HG03196 (cell line): ENCODE results near the gene HLF.
A peak's percentile ranks its signal among the peaks of the same experiment; 100 is the strongest.
"Not testable (repeated sequence)": the region's sequence is repeated elsewhere in the genome, so short reads cannot be mapped to it uniquely, and the experiment has no call there.

Source experiments
- ATAC-seq: cut with Tn5 transposase; IDR thresholded peaks from one replicate; pipeline ENCODE4 v1.9.1; 2021; ENCODE audit not compliant: unreplicated experiment

The HLF gene

DNA sequence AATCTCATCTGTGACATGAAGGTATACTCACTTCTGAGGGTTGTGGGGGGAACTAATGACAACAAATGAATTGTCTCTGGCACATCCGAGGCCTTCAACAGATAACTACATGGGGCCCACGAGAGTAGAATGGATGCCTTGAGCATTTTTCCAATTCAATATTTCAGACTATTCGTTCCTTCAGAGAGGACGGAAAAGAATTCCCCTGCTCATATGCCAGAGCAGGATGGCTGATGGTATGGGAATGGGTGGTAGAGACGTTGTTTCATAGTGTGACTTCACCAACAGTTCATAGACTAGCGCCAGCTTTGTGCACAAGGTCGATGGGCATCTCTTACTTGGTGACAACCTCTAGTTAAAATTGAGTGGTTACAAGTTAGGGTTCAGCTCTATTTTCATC is 61.3 kb downstream of the HLF start:
- ATAC-seq, result no peak

DNA sequence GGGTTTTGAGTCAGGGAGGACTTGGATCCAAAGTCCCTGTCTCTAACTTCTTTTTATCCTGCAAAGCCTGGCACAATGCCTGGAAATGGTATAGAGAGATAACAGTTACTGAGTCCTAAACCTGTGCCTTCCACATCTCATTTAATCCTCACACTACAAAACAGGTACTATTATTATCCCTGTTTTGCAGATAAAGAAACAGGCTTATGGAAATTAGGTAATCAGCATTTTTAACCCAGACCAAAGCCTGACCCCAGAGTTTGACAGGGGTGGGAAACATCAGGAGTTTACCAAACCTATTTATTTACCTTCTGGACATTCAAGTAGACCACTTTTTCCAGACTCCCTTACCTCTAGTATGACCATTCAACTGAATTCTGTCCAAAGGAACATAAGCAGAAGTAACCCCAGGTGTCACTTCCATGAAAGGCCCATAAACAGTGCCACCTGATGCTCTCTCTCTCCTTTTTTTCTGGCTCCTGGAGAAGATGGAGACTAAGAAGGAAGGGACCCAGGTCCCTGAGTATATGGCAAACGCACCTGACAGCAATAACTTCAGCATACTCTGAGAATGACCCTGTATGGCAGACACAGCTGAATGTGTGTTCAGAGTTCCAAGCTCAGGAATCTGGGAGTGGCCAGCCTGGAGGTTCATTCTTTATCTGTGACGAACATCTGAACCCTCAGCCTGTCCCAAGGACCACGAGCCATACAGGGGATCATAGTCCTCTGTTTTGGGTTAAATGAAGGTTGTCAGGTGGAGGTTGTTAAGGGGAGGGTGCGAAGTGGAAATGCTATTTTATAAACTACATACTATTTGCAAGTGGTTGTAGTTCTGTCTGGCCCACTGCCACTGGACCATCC is 62.7 kb downstream of the HLF start:
- ATAC-seq, result no peak

DNA sequence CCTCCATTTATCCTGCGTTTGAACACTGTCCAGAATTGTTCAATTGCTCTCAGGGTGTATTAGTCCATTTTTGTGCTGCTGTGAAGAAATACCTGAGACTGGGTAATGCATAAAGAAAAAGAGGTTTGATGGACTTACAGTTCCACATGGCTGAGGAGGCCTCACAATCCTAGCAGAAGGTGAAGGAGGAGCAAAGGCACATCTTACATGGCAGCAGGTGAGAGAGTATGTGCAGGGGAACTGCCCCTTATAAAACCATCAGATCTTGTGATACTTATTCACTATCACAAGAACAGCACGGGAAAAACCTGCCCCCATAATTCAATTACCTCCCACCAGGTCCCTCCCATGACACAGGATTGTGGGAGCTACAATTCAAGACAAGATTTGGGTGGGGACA is 63.8 kb downstream of the HLF start:
- not testable (repeated sequence) for ATAC-seq

DNA sequence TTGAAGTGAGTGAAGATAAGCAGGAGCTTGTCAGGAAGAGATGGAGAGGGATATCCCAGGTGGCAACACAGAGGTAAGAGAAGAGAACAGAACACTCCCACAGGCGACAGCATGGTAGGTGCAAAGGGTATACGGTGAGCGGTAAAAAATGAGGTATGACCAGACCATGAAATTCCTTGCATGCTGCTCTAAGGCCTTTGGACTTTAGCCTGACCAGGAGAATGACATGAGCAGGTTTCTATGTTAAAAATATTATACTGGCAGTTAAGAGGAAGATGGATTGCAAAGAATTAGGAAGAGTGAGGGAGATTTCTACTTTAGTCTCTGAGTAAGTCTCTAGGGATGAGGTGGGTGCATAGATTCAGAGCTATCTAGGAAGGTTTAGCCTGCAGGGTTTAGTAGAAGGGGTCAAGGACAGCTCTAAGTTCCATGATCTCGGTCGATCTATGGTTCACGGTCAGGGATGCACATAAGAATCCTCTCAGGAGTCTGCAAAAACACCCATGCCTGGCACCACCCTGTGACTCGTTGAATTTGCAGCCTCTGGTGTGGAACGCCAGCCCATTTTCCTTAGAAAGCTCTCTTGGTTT is 65.7 kb downstream of the HLF start:
- ATAC-seq, result no peak

DNA sequence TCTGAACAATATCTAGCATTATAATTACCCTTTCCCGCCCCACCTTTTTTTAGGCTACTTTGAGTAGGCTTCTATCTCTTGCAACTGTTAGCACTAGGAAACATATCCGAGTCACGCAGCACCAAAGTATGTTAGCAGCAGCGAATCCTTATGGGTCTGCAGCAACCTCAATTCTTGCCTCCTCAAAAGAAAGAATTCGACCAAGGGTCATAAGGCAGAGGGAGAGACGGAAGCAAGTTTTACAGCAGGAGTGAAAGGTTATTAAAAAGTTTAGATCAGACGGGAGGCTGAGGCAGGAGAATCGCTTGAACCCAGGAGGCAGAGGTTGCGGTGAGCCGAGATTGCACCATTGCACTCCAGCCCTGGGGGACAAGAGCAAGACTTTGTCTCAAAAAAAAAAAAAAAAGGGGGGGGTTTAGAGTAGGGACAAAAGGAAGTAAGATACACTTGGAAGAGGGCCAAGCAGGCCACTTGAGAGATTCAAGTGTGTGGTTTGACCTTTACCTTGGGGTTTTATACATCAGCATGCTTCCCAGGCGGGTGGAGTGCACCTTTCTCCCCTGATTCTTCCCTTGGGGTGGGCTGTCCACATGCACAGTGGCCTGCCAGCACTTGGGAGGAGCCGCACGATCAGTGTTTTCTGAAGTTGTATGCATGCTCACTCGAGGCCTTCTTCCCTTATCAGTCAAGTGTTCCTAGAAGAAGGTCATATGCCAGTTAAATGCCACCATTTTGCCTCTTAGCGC is 67.7 kb downstream of the HLF start:
- ATAC-seq, result no peak

DNA sequence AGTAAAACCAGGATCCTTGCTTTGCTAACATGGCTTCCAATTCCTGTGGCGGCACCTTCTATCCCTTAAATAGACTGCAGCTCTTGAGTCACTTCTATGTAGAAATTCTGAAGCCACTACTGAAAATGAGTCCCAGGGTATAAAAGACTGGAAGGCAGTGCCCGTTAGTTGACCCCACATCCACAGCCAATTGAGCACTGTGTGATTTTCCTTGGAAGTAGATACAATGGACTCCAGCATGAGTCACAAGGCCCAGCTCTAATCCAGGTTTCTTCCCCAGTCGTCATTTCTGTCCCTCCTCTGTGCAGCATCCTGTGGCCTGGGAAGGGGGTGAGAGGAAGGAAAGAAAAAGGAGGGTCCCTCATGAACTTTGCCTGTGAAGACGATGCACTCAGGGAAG is 69.5 kb downstream of the HLF start:
- ATAC-seq, result no peak

DNA sequence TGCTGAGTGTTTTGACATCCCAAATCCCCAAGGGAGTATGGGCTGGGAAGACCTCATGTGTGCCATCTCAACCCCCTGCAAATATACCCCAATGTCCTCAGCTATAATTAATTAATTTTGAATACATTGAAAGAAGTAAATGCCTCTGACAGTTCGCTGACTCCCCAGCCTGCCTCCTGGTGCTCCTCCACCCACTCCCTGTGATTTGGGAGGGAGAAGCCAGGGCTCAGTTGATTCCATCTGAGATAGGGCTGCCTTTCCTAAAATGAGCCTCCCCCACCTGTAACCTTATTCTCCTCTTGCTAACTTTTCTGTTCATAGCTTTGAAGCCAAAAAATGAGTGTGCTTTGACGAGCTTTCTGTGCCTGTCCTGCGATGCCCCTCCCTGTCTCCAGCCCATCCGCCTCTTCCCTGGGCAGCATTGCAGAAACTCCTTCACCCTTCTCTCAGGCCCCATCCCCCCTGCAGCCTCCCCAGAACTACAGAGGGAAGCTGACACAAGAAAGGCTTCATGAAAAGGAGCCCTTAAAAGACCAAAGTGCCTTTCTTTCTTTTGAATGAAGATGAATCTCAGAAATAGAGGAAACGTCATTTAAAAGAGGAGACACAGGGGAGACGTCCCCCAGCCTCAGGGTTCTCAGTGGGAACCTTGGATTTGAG is 70.3 kb downstream of the HLF start:
- ATAC-seq, result no peak

DNA sequence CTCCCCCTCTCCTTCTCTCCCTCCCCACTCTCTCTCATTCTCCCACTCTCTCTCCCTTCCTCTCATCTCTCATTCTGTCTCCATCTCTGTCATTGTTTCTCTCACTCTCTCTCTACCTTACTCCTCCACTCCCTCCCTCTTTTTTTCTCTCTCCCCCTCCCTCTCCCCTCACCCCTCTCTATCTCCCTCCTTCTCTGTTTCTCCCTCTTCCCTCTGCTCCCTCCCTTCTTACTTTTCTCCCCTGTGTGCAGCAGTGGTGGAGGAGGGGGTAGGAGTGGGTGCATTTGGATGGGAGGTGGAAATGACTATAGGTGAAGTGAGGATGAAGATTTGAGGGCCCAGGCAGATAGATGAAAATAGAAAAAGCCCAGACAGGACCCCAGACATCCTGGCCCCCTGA is 70.9 kb downstream of the HLF start:
- no peak for ATAC-seq

DNA sequence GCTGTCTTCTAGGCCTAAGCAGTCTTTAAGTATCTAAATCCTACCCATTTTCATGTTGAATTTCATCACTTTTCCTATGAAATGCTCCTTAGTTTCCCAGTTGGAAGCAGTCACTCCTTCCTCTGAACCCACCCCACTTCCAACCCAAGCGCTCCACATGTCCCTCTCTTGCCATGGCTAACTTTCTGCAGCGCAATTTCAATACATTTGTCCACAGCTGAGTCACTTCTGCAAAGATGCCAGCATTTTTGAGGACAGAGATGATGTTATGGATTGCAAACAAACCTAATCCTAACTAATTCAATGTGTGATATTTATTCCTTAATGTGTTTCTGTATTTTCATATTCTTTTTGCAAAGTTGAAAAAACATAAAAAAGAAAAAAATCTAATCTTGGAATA is 71.7 kb downstream of the HLF start:
- ATAC-seq, result no peak

DNA sequence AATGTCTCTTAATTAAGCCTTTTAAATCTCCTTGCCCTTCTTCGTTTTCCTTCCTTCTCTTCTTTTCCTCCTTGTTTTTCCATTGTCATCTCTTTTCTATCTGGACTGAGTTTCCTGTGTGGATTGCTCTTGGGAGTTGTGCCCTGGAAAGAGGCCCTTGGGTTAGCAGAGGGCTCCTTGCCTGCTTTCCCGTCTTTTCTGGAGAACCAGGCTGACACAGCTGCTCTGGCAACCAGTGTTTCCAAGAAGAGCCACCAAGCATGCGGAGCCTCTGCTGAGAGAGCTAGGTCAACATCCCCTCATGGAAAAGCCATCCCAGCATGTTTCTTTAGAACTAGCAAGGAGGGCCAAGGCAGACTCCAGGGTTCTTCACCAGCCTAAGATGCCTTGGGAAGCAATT is 75.4 kb downstream of the HLF start:
- no peak for ATAC-seq

DNA sequence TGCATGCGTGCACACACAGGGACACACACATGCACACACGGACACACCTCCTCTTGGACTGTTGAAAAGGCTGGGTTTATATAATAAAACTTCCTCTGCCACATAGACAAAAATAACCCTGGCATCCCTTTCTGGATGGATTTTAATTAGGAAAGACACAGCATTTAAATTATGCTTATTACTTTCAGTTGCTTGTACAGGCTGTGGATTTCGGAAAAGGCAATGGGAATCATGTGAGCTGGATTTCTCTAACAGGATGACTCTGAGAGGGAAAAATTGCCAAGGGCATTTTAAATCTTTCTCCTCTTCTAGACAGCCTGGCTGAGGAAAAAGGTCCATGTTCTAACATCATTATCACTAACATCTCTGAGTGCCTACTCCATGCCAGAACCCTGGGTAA is 75.9 kb downstream of the HLF start:
- ATAC-seq, result no peak

DNA sequence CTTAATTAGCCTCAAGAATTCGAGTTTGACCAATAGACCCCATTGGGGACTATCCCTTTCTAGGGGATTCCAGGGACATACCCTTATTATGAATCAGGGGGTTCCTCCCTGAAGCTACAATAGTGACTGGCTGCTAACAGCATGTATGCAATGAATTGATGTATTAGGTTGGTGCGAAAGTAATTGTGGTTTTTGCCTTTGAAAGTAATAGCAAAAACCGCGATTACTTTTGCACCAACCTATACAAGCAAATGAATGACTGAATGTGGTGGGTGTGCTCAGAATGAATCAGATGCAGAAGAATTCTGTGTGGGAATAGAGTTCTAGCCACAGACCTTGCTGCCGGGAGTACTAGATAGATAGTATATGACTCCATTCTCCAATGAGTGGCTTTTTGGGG is 76.7 kb downstream of the HLF start:
- ATAC-seq, result no peak

DNA sequence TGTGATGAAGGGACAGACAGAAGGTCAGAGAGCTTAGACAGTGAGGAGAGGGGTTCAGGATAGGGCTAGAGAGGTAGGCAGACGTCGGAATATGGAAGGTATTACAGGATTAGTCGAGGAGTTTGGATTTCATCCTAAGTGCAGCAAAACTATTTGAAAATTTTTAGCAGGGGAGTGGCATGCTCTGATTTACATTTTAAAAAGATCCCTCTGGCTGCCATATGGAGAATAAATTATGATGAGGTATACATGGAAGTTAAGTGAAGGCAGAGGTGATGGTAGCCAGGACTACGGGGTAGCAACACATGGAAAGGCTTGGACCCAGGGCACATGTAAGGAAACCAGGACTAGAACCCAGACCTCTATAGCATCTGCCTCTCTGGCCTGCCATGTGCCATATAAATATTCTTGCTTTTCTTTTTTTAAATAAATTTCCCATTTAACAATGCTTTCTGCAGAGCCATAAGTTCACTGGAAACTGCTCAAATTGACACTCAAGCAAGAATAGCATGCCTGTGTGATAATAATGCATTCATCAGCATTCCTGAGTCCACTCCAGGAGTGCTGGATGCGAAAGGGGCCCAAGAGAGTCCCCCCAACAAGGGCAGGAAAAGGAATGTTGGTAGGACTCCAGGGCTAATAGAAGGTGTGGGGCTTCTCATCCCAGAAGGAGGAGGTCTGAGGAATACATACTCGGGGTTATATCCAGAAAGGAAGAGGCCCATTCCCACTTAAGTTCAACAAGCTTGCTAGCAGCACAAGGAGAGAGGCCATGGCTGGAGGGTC is 78.2 kb downstream of the HLF start:
- no peak for ATAC-seq

DNA sequence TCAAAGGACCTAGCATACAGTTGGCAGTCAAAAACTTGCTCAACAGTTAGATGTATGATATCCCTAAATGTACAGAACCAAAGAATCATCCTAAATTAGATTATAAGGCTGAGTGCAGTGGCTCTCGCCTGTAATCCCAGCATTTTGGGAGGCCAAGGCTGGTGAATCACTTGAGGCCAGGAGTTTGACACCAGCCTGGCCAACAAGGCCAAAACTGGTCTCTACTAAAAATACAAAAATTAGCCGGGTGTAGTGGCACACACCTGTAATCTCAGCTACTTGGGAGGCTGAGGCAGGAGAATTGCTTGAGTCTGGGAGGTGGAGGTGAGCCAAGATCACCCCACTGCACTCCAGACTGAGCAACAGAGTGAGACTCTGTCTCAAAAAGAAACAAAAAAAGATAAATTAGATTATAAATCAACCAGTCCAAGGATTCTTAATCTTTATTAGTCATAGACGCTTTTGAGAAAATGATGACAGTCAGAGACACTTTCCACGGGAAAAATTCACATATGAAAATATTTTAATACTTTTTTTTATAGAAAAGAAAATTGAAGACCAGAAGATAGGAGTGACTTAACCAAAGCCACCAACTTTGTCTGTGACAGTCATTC is 79.2 kb downstream of the HLF start:
- no peak for ATAC-seq

DNA sequence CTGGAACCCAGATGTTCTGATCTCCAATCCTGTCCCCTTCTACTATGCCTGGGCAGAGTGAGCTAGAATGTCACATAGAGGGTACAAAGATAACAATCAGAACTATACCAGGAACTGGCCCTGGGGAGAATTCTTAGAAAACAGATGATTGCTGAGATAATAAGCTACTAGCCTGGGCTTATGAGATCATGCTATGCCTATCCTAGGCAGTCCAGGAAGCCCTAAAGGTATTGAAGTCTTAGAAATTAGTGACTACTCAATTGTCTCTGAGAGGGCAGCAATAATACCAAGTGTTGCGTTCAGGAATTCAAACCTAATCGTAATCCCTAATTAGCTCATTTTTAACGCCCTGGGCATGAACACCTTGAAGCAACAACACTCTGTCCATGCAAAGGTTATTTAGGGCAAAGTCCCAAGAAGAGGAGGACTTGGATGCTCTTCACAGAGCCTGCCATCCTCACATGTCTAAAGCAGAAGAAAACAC is 79.8 kb downstream of the HLF start:
- no peak for ATAC-seq

DNA sequence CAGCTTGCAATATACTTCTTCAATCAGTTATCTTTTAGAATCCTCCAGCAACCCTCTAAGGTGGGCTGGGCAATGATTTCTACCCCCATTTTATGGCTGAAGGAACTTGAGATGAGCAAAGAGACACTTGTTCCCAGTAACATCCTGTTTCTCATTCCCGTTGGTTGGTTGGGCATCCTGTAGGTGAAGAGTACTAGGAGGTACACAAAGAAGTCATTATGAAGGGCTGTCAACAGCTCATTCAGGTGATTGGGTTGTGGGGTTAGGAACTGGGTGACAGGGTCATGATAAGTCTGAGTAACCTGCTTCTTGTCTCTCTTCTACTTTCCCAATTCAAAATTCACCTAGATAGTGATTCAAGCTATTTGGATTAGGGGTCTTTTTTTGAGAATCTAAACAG is 80.4 kb downstream of the HLF start:
- no peak for ATAC-seq

DNA sequence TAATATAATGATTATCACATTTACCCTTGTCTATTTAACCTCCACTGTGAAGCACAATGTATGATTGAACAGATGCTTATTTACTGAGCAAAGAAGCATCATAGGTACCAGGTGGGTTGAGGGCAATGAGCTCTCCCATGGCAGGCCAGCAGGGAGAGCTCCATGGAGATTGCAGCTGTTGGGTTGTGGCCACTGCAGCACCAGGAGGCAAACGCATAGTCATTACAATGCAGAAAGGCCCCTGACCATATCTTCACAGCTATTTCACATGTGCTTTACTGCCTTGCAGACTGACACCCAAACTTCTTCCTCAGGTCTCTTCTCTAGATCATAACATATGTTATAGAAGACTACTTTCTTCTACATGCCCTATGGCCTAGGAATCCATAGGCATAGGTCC is 81.9 kb downstream of the HLF start:
- ATAC-seq, result no peak

DNA sequence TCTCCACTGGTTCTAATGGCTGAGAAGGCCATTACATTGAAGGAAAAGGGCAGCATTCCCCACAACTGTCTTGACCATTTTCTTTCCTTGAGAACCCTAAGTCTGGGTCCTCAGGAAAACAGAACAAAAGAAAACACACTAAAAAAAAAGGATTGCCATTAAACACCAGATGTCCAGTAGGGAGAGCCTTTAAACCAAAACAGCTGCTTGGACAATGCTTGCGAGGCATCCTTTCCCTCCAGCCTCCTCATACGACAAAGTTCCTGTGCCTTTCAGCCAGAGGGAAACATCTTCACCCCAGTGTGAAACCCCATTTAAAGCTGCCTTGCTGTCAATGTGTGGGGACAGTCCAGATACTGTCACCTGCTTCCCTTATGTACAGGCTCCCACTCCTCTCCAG is 82.6 kb downstream of the HLF start:
- ATAC-seq, result no peak

DNA sequence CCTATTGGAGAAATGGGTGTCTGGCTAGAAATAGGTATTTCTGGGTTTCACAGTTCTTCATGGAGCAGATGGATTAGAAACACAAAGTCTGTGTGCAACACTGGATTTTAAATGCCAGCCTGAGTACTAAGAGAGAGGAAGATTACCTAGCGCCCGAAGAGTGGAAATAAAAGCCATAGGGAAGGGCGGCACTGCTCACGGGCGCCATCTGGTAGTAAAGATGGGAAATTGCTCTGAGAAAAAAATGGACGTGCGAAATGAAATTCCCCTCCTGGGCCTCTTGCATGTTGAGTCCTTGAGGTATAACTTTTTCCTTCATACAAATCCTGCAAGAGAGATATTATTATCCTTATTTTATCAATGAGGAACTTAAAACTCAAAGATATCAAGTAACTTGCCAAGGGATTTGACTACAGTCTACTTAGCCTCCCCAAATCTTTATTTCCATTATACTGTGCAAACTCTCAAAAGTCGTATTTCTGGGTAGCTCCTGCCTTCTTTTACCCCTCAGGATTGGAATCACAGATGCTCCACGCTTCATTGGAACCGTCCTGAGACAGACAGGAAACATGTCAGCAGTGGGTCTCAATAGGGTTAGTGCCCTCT is 84.1 kb downstream of the HLF start:
- peak; percentile 60 for ATAC-seq

DNA sequence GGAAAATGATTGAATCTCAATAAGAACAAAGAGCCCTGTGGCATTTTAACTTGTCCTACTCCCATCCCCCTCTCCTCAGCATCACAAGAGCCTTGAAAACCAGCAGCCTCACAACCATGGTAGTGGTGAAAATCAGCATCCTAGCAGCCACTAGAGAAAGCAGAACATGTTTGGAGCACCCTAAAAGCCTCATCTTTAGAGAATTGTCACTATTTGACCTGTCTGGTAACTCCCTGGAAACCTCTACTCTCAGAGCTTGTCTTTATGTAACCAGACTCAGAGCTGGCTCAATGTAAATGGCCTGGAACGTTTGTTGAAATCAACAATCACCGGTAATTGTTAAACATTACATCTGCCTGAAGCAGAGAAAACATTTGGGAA is 86.1 kb downstream of the HLF start:
- no peak for ATAC-seq
